Measurements from ENCODE around the gene RCAN3.

RCAN3 gene

DNA sequence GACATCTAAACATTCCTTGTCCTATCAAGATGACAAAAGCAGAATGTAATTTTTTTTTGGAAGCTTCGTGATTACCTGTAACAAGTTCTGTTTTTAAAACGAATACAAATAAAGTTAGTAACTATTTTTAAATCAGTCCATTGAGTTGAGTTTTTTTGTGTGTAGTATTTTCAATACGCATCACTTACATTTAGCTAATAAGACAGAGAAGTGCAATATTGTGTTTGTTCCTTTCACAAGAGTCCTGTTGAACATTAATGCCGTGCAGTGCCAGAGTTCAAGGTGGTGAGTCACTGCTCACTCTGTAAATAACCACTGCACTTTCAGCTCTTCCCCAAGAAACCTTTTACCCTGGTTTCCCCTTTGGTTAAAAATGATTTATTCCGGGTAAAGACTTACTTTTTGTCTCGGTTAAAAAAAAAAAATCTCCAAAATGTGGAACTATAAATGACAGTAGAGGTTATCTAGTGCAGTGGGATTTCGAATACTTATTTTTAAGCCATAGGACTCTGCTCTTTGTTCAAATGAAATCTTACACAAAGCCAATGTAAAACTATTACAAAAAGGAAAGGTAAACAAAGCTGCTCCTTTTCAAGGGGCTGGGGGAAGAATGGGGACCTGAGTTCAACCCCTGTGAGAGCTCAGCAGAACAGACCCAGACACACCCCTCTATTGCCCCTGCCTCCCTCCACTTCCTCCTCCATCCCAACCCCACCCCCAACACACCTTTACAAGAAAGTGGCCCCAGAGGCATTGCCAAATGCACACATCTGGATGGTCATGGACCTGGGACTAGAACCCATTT lies 38.5 kb downstream of the RCAN3 start:
- TF ChIP-seq ZNF70 (CRISPR knock-in tag; IDR thresholded peaks at IDR 0.05) (no peak), OSR1 (CRISPR knock-in tag; IDR thresholded peaks at IDR 0.05) (no peak), CREB5 (CRISPR knock-in tag; IDR thresholded peaks at IDR 0.05; ENCODE audit: low read depth) (no peak), ZFP30 (CRISPR knock-in tag; IDR thresholded peaks at IDR 0.05) (no peak), PATZ1 (CRISPR knock-in tag; IDR thresholded peaks at IDR 0.05; ENCODE audit: borderline replicate concordance) (no peak), ARNTL (CRISPR knock-in tag; IDR thresholded peaks at IDR 0.05; ENCODE audit: borderline replicate concordance, low read depth) (no peak), CSDC2 (CRISPR knock-in tag; IDR thresholded peaks at IDR 0.05) (no peak), ZC3H10 (CRISPR knock-in tag; IDR thresholded peaks at IDR 0.05) (no peak), TSHZ2 (CRISPR knock-in tag; IDR thresholded peaks at IDR 0.05) (no peak), TOX (CRISPR knock-in tag; IDR thresholded peaks at IDR 0.05; ENCODE audit: borderline replicate concordance) (no peak)
- peak; percentile 89 for ATAC-seq

GRCh38 chr1:24541711-24542346 lies 39.2 kb downstream of the RCAN3 start:
- TF ChIP-seq OSR1 (CRISPR knock-in tag; IDR thresholded peaks at IDR 0.05): no peak
- no peak for TF ChIP-seq GLIS3 (CRISPR knock-in tag; IDR thresholded peaks at IDR 0.05)
- no peak for TF ChIP-seq TSHZ2 (CRISPR knock-in tag; IDR thresholded peaks at IDR 0.05)
- TF ChIP-seq ISL1 (CRISPR knock-in tag; IDR thresholded peaks at IDR 0.05): no peak
- no peak for TF ChIP-seq PPARA (CRISPR knock-in tag; IDR thresholded peaks at IDR 0.05; ENCODE audit: borderline replicate concordance)
- TF ChIP-seq ARNTL (CRISPR knock-in tag; IDR thresholded peaks at IDR 0.05; ENCODE audit: borderline replicate concordance, low read depth): no peak
- TF ChIP-seq ZFP30 (CRISPR knock-in tag; IDR thresholded peaks at IDR 0.05): no peak
- TF ChIP-seq ZFP3 (CRISPR knock-in tag; IDR thresholded peaks at IDR 0.05): no peak
- no peak for TF ChIP-seq CSDC2 (CRISPR knock-in tag; IDR thresholded peaks at IDR 0.05)
- no peak for TF ChIP-seq ZC3H10 (CRISPR knock-in tag; IDR thresholded peaks at IDR 0.05)
- TF ChIP-seq ZNF8 (CRISPR knock-in tag; IDR thresholded peaks at IDR 0.05): no peak
- TF ChIP-seq BACH2 (CRISPR knock-in tag; IDR thresholded peaks at IDR 0.05; ENCODE audit: borderline replicate concordance): no peak
- TF ChIP-seq ZNF565 (CRISPR knock-in tag; conservative IDR thresholded peaks at IDR 0.05; ENCODE audit: low read depth): no peak
- no peak for TF ChIP-seq ZNF70 (CRISPR knock-in tag; IDR thresholded peaks at IDR 0.05)
- no peak for TF ChIP-seq POU6F1 (CRISPR knock-in tag; IDR thresholded peaks at IDR 0.05; ENCODE audit: borderline replicate concordance, low read depth)
- no peak for TF ChIP-seq RARB (CRISPR knock-in tag; IDR thresholded peaks at IDR 0.05)
- no peak for TF ChIP-seq CSRNP3 (CRISPR knock-in tag; IDR thresholded peaks at IDR 0.05)
- TF ChIP-seq TCF4 (CRISPR knock-in tag; IDR thresholded peaks at IDR 0.05; ENCODE audit: borderline replicate concordance): no peak
- no peak for TF ChIP-seq SNAI2 (CRISPR knock-in tag; IDR thresholded peaks at IDR 0.05)
- TF ChIP-seq CREB5 (CRISPR knock-in tag; IDR thresholded peaks at IDR 0.05; ENCODE audit: low read depth): no peak
- peak; percentile 46; the same call in 2 of the 3 replicates for ATAC-seq
